ENCODE results near the gene NAALADL2.
"Not testable (repeated sequence)": the region's sequence is repeated elsewhere in the genome, so short reads cannot be mapped to it uniquely, and the experiment has no call there.

Gene NAALADL2

DNA sequence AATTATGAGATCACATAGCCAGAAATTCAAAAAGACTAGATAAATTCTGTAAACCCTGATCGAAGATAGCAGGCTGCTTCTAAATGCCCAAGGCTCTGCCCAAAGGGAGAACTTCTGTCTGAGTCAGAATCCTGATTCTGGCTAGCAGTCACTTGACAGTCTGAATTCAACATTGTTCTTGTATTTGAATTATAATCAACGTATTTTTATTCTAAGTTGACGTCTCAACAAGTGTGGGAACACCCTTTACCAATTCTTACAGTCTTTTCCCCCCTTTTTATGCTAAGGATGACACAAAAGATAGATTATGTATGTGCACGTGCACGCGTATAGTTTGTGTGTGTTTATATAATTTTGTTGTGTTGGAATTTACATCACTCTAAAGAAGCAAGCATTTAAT, 552.8 kb downstream of the NAALADL2 start:
- no peak for DNase-seq (ENCODE audit: low read depth, low spot score)
- no peak overlapping the region for H3K4me3 ChIP-seq (ENCODE audit: low read depth, low read length)
- in situ Hi-C loops (cut with HindIII; ENCODE audit: low sequenced_read_pairs) = no loop called here
- TF ChIP-seq, protein P1, sequence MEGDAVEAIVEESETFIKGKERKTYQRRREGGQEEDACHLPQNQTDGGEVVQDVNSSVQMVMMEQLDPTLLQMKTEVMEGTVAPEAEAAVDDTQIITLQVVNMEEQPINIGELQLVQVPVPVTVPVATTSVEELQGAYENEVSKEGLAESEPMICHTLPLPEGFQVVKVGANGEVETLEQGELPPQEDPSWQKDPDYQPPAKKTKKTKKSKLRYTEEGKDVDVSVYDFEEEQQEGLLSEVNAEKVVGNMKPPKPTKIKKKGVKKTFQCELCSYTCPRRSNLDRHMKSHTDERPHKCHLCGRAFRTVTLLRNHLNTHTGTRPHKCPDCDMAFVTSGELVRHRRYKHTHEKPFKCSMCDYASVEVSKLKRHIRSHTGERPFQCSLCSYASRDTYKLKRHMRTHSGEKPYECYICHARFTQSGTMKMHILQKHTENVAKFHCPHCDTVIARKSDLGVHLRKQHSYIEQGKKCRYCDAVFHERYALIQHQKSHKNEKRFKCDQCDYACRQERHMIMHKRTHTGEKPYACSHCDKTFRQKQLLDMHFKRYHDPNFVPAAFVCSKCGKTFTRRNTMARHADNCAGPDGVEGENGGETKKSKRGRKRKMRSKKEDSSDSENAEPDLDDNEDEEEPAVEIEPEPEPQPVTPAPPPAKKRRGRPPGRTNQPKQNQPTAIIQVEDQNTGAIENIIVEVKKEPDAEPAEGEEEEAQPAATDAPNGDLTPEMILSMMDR (IDR thresholded peaks at IDR 0.05; ENCODE audit: low read depth, low read length) = no peak

DNA sequence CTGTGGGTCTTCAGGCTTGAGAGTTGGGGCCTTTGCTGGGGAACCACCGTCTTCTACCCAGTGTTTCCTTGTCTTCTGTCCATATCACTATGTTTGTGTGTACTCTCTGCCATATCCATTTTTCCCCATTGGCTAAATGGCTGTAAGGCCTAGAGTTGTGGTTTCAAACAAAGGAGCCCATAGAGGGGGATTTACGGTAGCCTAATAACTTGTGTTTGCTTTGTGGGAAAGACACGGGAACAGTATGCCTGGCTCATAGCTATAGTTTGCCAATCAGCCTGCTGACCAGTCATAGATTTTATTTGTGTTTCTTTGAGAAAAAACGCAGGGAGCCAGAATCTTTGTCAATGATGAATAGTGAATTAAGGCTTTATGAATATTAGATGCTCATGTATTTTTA, 554.8 kb downstream of the NAALADL2 start:
- no peak overlapping the region for H3K4me3 ChIP-seq (ENCODE audit: low read depth, low read length)
- TF ChIP-seq, protein P1 (IDR thresholded peaks at IDR 0.05; ENCODE audit: low read depth, low read length) = no peak
- in situ Hi-C loops (cut with HindIII; ENCODE audit: low sequenced_read_pairs) = no loop called here
- peak; percentile 30 for DNase-seq (ENCODE audit: low read depth, low spot score)

DNA sequence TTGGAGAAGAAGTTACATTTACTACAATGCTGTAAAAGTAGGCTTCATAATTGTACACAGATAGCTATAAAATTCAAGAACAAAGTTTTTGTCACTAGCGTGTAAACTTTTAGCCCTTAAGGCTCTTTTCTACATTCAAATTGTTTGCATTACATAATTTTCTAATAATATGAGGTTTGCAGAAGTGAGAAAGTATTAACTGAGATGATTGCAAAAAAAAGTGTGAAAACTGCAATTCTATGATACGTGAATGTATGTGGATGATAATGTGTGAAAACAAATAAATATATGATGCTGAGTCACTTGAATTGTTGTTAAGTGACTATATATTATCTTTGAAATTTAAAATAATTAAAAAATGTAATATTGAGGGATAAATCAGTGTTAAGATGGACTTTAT, 557.5 kb downstream of the NAALADL2 start:
- no peak for DNase-seq (ENCODE audit: low read depth, low spot score)
- in situ Hi-C loops (cut with HindIII; ENCODE audit: low sequenced_read_pairs) = no loop called here
- H3K4me3 ChIP-seq (ENCODE audit: low read depth, low read length) = no peak overlapping the region
- TF ChIP-seq, protein P1 (IDR thresholded peaks at IDR 0.05; ENCODE audit: low read depth, low read length) = no peak

DNA sequence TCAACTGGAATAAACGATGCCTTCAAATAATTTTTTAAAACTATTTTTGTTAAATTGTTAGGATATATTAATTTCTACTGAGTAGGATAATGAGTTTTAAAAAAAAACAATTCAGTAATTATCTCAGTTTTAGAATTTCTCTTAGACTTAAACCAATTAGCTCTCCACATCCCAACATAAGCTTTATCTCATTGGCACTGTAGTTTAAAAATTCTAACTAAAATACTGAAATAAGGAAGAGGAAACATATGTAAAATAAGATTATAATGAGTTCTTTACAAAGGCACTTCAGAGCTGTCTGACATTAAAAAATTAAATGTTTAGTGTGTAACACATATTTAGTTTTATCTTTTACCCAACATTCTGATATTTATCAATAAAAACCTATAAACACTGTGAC, 558.3 kb downstream of the NAALADL2 start:
- no peak overlapping the region for H3K4me3 ChIP-seq (ENCODE audit: low read depth, low read length)
- in situ Hi-C loops (cut with HindIII; ENCODE audit: low sequenced_read_pairs) = no loop called here
- TF ChIP-seq, protein P1 (IDR thresholded peaks at IDR 0.05; ENCODE audit: low read depth, low read length) = no peak
- DNase-seq (ENCODE audit: low read depth, low spot score) = no peak

DNA sequence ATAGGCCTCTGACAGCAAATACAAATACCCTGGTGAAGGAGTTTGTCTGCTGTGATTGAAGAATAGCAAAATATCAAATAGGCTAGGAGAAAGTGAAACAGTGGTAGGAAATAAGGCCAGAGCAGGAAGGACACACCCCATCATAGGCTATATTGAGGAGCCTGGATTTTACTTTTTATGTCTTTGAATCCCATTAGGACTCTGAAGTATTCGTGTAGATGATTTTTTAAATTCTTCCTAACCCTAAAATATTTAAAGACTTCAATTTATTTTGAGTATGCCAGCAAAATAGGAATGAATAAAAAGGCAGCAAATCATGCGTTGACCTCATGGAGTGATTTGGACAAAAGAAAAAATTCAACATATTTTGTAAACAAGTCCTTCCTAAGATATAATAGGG, 562.8 kb downstream of the NAALADL2 start:
- in situ Hi-C loops (cut with HindIII; ENCODE audit: low sequenced_read_pairs) = no loop called here

DNA sequence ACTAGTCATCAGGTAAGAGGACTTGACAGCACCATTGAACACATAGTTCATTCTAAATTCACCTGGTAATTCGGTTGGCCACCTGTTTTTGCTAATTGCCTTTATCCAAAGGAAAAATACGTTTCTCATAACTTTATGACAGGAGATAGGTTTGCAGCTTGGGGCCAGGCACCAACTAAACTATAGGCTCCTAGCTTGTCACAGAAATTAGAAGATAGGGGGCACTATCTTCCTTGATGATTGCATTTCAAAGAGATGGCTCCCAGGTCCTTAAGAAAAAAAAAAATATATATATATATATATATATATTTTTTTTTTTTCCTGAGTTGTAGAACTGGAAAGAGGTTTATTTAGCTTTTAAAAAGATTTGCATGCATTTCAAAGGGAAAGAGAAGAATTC, 563.6 kb downstream of the NAALADL2 start:
- TF ChIP-seq, protein P1 (IDR thresholded peaks at IDR 0.05; ENCODE audit: low read depth, low read length) = no peak
- in situ Hi-C loops (cut with HindIII; ENCODE audit: low sequenced_read_pairs) = no loop called here
- H3K4me3 ChIP-seq (ENCODE audit: low read depth, low read length) = no peak overlapping the region
- DNase-seq (ENCODE audit: low read depth, low spot score) = no peak

More for the DNA sequence above, 562.8 kb downstream of the NAALADL2 start:
- TF ChIP-seq, protein P1 (IDR thresholded peaks at IDR 0.05; ENCODE audit: low read depth, low read length) = no peak
- no peak overlapping the region for H3K4me3 ChIP-seq (ENCODE audit: low read depth, low read length)
- no peak for DNase-seq (ENCODE audit: low read depth, low spot score)

DNA sequence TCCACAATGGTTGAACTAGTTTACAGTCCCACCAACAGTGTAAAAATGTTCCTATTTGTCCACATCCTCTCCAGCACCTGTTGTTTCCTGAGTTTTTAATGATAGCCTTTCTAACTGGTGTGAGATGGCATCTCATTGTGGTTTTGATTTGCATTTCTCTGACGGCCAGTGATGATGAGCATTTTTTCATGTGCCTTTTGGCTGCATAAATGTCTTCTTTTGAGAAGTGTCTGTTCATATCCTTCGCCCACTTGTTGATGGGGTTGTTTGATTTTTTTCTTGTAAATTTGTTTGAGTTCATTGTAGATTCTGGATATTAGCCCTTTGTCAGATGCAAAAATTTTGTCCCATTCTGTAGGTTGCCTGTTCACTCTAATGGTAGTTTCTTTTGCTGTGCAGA, 564.7 kb downstream of the NAALADL2 start:
- DNase-seq (ENCODE audit: low read depth, low spot score); H3K4me3 ChIP-seq (ENCODE audit: low read depth, low read length); in situ Hi-C loops (cut with HindIII; ENCODE audit: low sequenced_read_pairs): not testable (repeated sequence)
